Non-pigmented ciliary epithelial cell (primary cell): ENCODE results near the gene UMOD.

Experiments used
- DNase-seq: peaks from one replicate; pipeline ENCODE4 v3.0.0-alpha.2; 2010; ENCODE audit warnings: low read depth

The UMOD gene

DNA sequence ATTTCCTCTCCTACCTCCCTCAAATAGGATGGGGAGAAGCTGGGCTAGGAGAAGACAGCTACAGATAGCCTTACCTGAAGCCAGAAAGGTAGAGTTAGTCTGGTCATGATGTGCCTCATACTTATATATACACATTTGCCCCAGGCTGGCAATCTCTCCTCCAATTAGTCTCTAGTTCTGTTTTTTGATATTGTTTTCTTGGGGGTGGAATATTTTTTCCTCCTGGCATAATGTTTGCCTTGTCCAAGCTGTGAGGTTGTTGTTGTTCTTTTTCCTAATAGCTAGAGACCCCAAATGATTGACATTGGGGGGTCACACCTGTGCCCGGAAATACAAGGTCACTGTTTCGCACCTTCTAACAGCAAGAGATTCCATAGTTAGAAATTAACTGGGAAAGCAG, at the start of gene UMOD:
UMOD (minus strand) TSS at position 101 of the 400 bp plus-strand sequence. CDS start 1,978 bp downstream, outside the sequence.
- no peak for DNase-seq

DNA sequence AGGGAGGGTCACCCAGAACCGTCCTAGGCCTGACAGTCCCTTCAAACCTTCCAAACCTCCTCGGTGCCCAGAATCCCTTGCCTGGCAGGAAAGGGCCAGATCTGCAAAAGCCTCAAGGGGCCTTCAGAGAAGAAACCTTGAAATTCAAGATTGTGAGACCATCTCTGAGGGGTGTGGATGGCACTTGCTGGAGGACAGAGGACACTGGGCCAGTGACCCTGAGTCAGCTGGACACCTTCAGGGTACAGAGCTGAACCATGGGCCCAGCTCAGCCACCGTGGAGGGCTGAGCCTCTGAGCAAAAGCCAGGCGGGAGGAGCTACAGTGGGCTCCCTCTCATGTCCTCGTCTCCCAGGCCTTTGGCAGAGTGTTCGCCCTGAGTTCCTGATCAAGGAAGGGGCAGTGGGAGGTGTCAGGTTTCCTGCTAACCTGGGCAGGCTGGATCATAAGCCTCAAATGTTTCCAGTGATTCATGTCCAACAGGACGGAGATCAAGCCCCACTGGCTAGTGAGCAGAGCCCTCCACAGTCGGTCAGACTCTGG, 49.0 kb upstream of the UMOD start:
- no peak for DNase-seq

DNA sequence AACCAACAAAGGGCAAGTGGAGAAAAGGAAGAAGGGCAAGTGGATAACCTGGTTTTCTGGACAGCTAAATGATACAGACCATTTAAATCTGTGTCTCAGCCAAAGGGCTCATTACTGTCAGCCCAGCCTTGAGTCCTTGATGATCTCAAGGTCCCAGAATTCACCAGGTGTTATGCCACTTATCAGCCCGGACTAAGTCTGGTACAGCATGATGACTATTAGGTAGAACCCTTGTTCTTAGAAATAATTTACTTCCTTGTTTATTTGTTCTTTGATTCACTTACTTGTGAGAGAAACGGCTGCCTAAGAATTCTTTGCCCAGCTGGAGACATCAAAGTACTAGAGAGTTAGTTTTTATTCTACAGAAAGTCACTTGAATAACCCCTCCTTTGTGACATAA, 48.6 kb upstream of the UMOD start:
- DNase-seq: no peak

DNA sequence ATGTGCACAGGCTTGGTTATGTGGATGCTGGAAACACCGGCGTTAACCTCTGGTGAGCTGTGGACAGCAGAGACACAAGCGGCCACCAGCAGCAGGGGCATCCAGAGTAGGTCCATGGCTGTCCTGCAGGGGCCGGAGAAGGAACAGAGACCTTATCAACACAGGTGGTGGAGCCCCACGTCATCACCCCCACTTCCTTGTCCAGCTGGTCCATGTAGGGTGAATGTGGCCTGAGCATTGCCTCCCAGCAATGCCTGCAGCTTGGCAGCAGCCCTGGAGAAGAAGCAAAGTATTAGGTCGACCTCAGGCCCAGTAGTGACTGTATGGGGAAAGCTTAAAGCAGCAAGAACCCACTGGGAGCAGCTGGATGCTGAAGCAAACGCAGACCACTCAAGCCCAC, 46.7 kb upstream of the UMOD start:
- DNase-seq: no peak

DNA sequence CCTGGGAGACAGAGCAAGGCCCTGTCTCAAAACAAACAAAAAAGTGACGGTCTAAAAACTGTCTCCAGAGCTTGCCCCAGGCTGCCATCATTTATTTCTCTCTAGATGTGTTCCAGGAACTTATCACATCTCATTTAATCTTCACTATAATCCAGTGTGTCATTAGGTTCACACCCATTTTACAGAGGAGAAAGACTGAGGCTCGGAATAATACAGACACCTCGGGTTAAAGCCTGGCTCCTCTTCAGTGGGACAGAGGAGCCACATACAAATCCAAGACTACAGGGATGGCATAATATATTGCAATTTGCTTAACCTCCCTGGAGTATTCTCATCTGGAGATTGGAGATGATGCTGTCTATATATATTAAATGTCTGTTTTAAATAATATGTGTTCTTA, 46.1 kb upstream of the UMOD start:
- no peak for DNase-seq

DNA sequence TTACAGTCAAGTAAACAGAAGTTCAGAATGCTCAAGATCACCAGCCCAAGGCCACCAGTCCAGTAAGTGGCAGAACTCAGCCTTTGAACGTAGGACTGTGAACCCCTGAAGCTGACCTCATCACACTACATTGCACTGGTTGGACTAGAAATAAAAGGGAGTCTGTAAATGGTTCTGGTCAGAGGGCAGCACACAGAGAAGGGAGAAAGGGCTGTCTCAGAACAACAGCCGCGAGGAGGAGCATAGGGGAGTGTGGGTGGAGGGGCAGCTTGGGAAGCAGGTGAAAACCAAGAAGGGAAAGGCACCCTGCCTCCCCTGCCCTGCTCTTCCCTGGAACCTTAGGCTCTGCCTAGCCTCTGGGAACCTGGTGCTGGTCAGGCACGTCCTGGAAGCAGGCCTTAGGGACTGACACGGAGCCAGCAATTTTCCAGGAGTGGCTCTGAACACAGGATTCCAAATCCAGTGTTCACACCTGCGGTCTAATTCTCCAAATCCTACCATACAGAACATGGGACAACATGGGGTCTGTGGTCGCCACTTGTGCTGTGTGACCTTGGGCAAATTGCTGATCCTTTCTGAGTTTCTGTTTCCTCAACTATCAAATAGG, 45.1 kb upstream of the UMOD start:
- DNase-seq: no peak

DNA sequence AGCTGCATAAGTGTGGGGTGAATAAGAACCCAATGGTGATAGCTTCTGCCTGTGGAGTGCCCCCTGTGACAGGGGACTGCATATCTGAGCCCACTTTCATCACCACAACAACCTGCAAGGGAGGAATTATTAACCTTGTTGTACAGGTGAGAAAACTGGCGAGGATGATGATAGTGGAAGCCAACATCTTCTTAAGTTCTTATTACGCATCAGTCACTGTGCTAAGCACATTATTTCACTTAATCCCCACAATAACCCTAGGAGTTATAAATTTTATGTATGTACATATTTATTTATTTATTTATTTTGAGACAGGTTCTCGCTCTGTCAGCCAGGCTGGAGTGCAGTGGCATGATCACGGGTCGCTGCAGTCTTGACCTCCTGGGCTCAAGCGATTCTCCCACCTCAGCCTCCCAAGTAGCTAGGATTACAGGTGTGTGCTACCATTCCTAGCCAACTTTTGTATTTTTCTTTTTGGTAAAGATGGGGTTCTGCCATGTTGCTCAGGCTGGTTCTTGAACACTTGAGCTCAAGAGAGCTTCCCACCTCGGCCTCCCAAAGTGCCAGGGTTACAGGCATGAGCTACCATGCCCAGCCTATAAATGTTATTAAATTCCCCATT, 44.4 kb upstream of the UMOD start:
- no peak for DNase-seq

DNA sequence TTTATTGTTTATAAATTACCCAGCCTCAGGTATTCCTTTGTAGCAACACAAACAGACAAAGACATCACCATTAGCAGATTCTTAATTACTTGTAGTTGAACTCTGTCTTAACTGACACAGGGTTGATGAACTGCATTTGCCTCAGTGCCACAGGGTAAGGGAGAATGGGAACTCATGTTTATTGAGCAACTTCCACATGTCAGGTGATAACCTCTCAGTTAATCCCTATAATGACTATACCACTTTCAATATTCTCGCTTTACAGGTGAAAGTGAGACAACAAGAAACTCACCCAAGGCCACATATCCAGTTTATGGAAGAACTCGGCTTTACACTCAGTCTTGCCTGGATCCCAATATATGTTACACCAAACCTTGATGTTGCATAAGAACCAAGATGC, 43.4 kb upstream of the UMOD start:
- DNase-seq: no peak

DNA sequence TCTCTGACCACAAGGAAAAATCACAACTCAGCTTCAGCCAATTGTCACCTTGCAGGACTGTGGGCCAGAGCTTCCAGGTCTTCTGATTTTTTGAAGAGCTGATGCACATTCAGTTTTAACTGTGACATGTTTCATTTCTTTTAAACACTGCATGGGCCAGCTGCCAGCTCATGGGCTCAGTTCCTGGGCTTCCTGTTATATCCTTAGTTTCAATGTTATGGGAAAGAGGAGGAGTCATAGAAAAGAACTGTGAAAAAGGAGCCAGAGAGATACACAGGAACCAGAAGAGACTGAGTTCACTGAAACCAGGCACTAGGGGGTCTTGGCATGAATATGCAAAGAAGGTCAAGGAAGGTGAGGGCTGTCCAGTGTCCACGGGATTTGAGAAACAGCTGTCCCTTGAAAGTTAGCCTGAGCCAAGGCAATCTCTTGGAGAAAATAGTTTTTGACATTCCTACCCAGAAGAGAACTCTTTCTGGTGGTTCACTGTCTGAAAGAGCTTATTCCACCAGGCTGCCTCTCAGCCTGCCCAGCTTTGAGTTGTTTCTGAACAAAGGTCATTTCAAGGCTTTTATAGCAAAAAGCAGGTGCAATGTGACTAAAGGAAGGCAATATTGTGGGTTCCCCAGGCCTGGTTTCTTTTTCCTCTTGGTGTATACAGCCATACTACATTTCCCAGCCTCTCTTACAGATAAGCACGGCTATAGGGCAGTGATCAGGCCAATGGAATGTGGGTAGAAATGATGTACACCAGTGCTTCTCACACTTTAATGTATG, 41.5 kb upstream of the UMOD start:
- DNase-seq: no peak

DNA sequence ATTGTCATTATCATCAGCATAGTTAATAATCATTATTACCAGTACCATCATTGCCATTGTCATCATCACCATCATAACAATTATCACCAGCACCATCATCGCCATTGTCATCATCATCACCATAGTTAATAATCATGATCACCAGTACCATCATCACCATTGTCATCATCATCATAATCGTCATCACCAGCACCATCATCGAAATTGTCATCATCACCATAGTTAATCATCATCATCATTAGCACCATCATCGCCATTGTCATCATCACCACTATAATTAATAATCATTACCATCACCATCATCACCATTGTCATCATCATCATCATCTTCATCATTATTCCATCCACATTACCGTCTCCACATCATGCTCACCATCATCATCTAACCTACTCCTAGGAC, 38.5 kb upstream of the UMOD start:
- DNase-seq: no peak

DNA sequence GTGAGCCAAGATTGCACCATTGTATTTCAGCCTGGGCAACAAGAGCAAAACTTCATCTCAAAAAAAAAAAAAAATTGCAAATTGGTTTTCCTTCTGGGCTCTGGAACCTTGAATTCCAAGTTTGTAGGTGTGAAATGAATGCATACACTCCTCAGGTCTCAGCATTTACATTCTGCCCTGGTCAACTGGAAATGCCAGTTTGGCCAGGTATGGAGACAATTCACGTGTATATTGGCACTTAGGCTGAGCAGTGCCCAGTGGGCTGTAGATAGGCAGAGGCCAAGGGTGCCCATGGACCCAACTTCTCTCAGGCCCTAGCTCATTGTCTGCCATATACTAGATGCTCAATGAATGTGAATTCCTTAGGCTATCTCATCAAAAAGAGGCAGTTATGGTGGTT, 36.3 kb upstream of the UMOD start:
- no peak for DNase-seq

DNA sequence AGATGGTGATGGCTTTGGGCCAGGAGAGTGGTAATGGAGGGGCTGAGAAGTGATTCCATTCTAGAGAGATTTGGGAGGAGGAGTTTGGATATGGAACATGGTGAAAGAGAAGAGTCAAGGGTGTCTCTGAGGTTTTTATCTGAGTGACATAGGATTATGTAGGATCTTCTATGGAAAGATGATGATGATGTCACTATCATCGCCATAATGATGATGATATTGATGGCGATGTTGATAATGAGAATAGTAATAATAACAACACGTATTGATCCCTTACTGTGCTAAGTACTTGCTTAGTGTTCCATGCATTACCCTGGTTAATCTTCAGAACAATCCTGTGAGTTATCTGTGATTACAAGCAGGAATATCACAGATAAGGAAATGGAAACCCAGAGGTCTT, 35.5 kb upstream of the UMOD start:
- no peak for DNase-seq

DNA sequence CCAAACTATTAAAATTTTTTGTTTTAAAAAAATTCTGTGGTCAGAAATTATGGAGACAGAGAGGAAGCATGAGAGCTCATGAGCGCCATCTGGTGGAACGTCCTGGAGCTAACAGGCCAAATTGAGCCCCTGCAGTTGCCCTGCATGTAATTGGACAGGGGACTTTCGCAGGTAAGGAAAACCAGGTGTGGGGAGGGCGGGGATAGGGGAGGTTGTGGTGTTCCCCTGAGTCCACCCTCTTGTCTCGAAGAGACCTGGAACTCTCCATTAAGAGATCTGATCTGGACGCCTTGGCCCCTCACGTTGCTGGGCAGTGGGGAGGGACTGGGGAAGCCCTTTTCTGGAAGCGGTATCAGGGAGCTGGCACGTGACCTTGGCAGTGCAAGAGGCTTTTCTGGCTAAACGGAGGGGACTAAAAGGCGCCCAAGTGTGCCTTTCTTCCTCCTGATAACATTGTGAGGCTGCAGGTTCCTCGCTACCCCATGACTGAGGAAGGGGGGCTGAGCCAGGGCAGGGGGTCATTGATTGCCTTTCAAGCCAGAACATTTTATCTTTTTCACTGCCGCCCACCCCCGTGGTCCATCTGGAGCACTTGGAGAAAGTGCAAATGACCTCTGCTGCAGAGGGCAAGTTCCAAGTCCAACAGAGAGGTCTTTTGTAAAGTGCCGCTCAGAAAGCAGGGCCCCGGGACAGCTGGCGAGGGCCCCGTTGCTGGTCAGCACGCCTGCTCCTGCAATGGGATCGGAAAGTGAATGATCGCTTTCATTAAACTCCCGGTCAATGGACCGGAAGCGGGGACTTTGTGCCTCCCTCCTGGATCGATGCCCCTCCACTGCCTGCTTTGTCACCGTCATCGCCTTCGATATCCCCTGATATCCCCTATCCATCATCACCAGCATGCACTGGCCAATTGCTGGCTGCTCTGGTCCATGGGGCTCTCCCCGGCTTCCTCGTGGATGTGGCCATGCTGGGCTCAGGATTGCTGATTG, 33.6 kb upstream of the UMOD start:
- no peak for DNase-seq

DNA sequence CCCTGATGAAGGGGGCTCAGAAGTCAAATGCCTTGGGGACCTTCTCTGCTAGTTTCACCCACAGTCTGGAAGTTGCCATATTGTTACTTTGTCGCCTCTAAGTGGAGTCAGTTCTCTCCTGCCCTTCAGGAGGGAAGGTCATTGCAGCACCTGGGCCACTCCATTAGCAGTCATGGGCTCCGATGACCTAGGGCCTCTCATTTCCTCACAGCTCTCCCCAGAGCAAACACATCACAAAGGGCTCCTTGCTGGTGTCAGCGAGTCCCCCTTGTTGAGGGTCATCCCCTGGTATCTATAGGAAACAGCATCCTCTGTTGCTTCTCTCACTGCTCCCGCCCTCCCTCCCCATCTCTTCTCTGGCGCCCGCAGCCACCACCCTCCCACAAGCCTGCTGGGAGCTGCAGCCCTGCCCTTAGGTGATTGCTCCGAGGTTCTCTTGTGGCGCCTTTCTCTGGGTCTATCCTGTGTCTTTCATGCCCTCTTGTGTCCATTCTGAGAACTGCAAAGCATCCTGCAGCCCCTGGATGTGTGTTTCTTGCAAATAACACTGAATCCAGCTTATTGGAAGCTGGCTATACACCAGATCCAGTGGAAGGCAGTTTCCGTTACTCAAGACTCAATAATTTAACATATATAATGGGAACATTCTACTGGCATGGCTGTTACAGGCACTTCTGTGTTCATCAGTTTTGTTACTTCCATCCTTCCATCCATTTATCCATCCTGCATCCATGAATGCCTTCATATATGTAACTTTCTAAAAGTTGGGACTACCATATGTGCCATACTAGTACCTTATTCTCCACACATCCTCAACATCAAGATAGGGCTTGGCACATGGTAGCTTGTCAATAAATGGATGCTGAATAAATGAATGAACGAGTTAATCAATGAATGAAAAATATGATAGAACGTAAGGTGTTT, 30.9 kb upstream of the UMOD start:
- DNase-seq: peak; percentile 26

DNA sequence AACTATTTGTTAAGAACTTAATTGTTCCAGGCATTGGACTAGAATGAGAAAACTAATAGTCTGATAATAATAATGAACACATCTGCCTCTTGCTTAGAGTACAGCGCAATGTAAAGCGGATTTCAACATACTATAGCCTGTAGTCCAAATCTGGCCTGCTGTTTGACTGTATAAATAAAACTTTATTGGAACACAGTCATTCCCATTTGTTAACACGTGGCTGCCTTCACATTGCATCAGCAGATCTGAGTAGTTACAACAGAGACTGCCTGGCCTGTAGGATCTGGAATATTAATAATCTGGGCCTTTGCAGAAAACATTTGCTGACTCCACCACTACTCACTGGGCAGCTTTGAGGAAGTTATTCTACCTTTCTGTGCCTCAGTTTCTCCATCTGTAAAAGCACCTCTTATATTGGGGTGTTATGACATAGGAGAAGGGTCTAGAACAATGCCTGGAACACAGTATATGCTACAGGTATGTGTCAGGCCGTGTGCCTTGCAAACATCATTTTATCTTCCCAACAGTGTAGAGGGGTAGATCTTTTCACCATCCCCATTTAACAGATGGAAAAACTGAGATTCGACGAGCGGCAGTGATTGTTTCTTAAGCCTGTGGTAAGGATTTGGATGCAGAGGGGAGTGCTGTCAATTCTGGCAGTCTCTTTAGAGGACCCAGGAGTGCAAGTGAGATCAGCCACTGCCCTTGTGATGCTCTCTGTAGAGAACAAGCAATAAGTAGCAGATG, 29.9 kb upstream of the UMOD start:
- DNase-seq: no peak

DNA sequence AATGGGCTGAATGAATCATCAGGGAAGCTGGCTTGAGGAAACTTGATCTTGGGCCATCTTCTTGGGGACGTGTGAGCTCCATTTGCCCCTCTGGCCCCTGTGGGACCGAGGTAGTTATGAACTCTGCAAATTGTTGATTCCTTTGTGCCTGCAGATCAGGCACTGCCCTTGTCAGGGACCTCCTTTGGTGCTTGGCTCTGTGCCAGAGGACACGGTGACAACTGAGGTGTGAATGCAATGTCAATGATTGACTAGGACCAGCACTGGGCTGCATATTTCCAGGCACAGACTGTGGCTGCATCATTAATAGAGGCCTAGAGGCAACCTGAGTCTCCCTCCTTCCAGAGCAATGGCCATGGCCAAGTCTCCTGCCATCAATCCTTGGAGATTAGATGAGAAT, 28.3 kb upstream of the UMOD start:
- DNase-seq: no peak

DNA sequence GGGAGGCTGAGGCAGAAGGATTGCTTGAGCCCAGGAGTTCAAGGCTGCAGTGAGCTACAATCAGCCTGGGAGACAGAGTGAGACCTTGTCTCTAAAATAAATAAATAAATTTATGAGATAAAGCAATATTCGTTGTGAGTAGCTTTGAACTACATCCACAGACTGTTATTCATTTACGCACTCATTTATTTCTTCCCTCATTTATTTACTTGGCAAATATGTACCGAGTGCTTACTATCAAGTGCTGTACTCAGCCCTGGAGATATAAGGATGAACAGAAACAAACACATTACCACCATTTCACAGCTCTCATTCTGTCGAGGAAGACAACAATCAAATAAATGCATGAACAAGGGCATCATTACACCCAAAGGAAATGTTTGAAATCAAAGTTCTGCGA, 24.7 kb upstream of the UMOD start:
- DNase-seq: no peak

DNA sequence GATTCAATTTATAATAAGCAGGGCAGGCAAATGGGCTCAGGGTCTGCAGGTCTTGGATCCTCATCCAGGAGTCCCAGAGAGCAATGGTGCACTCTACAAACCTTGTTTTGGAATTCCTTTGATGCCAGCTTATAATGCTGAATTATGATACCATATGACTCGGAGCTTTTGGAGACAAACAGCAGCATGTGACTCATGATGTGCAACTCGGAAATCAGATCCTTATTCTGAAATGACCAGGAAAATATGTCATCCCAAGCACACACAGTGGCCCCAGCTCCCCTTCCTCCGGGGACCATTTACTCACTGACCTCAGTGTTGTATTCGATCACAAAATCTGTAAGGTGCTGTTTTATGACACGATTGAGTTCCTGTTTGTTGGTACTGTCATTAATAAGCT, 20.2 kb upstream of the UMOD start:
- DNase-seq: no peak

DNA sequence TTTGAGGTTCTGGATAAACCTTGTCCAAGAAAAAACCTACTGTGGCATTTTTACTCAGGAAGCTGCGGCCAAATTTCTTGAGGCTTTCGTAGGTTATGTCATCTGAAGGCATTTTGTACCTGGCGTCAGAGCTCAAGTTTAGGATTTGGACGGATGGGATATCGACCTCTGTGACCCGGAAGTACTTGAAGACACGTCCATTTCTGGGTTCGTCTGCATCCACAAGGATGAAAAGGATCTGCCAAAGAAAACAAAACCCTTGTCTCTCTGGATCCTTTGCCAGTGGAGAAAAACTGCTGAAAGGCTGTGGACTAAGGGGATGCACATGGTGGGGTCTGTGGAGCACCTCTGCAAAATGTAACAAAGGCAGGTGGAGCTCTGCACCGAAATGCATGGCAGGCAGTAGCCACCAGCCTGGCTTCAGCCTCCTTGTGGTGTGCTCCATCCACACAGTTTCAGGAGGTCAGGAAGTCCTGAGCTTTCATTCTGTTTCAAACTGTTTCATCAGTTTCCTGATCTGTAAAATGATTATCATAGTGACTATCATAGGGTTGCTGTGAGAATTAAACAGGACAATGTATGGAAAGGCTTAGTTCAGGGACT, 17.0 kb upstream of the UMOD start:
- DNase-seq: no peak

DNA sequence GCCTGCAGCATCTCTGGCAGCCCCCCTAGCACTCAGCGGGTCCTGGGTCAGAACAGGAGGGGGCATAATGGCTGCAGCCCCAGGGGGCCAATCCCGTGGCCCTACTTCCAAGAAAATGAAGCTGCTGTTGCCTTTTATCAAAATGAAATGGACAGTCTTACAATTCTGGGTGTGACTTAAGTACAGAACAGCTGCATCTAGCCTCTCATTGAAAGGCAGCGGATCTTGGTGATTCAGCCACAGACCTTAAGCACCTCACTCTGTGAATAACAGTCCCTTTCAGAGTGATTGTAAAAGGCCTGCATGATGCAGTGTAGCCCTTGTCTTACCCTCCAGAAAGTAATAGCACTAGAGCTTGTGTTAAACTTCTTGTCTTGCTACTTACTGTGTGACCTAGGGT, 11.5 kb upstream of the UMOD start:
- no peak for DNase-seq
